Karpas-422 (cell line): Measurements from ENCODE around the gene GRM7. TPM values are rescaled to one million over a fixed set of nuclear protein-coding genes. Genes with fewer than 3 reads are reported as not detected.

ENCODE experiments used
- DNase-seq: peaks from one replicate; pipeline ENCODE4 v3.0.0-alpha.2; 2015
- H2AFZ ChIP-seq: fragments of 200-600 bp; sonication (generic); 2 replicates; pipeline ENCODE4 v1.6.1; 2014; ENCODE audit warnings: antibody characterized with exemption, low read length, mixed read lengths
- H3K27ac ChIP-seq: fragments of 200-600 bp; sonication (generic); 2 replicates; pipeline ENCODE4 v1.5.1; 2014; ENCODE audit warnings: mild to moderate bottlenecking, low read length, moderate library complexity
- H3K27me3 ChIP-seq: fragments of 200-600 bp; sonication (generic); 2 replicates; pipeline ENCODE4 v1.6.1; 2014; ENCODE audit warnings: low read length, mixed read lengths
- H3K36me3 ChIP-seq: fragments of 200-600 bp; sonication (generic); 2 replicates; pipeline ENCODE4 v1.6.1; 2014; ENCODE audit warnings: low read length, mixed read lengths; ENCODE audit not compliant: insufficient read depth
- H3K4me1 ChIP-seq: fragments of 200-600 bp; sonication (generic); 2 replicates; pipeline ENCODE4 v1.6.1; 2014; ENCODE audit warnings: mild to moderate bottlenecking, low read length, mixed read lengths
- H3K4me2 ChIP-seq: fragments of 200-600 bp; sonication (generic); 2 replicates; pipeline ENCODE4 v1.6.1; 2014; ENCODE audit warnings: low read length, low read depth, mild to moderate bottlenecking; ENCODE audit not compliant: poor library complexity, severe bottlenecking
- H3K4me3 ChIP-seq: fragments of 200-600 bp; sonication (generic); 2 replicates; pipeline ENCODE4 v1.5.1; 2014; ENCODE audit warnings: mild to moderate bottlenecking, antibody characterized with exemption, low read length, mixed read lengths
- H3K79me2 ChIP-seq: fragments of 200-600 bp; sonication (generic); 2 replicates; pipeline ENCODE4 v1.6.1; 2014; ENCODE audit warnings: mild to moderate bottlenecking, low read length, mixed read lengths
- H3K9ac ChIP-seq: fragments of 200-600 bp; sonication (generic); 2 replicates; pipeline ENCODE4 v1.6.0; 2014; ENCODE audit warnings: low read length
- H3K9me2 ChIP-seq: fragments of 200-600 bp; sonication (generic), shearing (Covaris generic); replicated peaks from 2 replicates; pipeline ENCODE4 v1.6.0; 2014; ENCODE audit warnings: mild to moderate bottlenecking, low read length, moderate library complexity; ENCODE audit not compliant: insufficient read depth
- H3K9me3 ChIP-seq: fragments of 300-700, 200-600 bp; sonication (generic); 2 replicates; pipeline ENCODE4 v1.6.1; 2014; ENCODE audit warnings: low read length, mixed read lengths
- H4K20me1 ChIP-seq: fragments of 200-600 bp; sonication (generic); 2 replicates; pipeline ENCODE4 v1.6.1; 2014; ENCODE audit warnings: mild to moderate bottlenecking, antibody characterized with exemption, low read length, low read depth; ENCODE audit not compliant: insufficient read depth
- total RNA-seq: library from RNA; depleted of rRNA; stranded (reverse); fragments of >200 nt; shearing (Covaris generic); gene quantifications from 2 replicates; pipeline ENCODE4 v1.2.3, GENCODE V29; 2014; ENCODE audit warnings: low replicate concordance; rRNA removed

GRM7 gene
- total RNA-seq: not detected in 2 replicates

DNA sequence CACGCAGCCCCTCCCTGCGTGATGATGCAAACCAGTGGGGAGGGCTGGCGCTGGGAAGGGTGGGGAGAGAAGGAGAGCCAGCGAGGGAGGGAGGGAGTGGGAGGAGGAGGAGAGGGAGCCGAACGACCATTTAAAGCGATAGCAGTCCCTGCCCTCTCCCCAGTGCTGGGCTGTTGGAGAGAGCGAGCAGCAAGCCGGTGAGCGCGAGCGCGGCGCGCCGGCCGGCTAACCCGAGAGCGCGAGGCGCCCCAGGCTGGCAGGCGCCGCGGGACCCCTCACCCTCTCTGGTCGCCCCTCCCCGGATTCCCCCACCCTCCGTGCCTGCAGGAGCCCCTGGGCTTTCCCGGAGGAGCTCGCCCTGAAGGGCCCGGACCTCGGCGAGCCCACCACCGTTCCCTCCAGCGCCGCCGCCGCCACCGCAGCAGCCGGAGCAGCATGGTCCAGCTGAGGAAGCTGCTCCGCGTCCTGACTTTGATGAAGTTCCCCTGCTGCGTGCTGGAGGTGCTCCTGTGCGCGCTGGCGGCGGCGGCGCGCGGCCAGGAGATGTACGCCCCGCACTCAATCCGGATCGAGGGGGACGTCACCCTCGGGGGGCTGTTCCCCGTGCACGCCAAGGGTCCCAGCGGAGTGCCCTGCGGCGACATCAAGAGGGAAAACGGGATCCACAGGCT is at the start of gene GRM7:
GRM7 (plus strand) TSS at position 162 of the 671 bp plus-strand sequence.
- Histone ChIP-seq H2AFZ (no peak within 1 kb of the TSS), H3K27ac (no peak within 1 kb of the TSS), H3K9me3 (peaks cover 7% of the 10 kb centered on the region; the same call in 1 of the 2 replicates), H3K4me1 (no peaks in the 10 kb centered on the region), H3K79me2 (no peaks in the 10 kb centered on the region), H3K36me3 (no peaks in the 10 kb centered on the region), H3K27me3 (no peaks in the 10 kb centered on the region), H4K20me1 (no peaks in the 10 kb centered on the region), H3K4me3 (no peak within 1 kb of the TSS), H3K9ac (no peak within 1 kb of the TSS), H3K4me2 (no peak within 1 kb of the TSS), H3K9me2 (peaks cover 4% of the 10 kb centered on the region; the same call in 1 of the 2 replicates)
- DNase-seq: no peak

GRCh38 chr3:6821411-6821810 is 39.5 kb upstream of the GRM7 start:
- Histone ChIP-seq H3K27ac (no peak overlapping the region), H3K27me3 (no peaks in the 10 kb centered on the region), H3K9me2 (no peaks in the 10 kb centered on the region), H3K4me2 (no peak overlapping the region), H3K4me3 (no peak overlapping the region), H2AFZ (no peak overlapping the region), H3K36me3 (no peaks in the 10 kb centered on the region), H3K9ac (no peak overlapping the region), H3K79me2 (no peaks in the 10 kb centered on the region), H3K9me3 (no peaks in the 10 kb centered on the region), H3K4me1 (no peaks in the 10 kb centered on the region), H4K20me1 (no peaks in the 10 kb centered on the region)
- no peak for DNase-seq

DNA sequence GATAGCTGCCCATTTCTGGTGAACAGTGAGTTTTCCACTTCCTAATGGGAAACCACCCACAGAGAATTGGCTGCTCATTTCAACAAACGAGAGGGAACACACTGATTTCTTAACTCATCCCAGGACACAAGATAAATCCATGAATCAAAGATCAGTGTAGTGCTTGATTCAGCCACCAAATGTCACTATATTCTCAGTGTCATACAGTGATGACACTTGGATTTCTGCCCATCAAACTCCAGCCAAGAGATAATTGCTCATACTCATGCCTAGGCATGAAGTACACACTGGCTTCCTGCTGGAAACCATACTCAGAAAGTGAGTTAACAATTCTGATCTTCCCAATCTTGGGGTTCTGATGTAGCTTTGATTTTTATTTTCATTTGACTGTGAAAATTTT is 35.4 kb upstream of the GRM7 start:
- Histone ChIP-seq H3K27me3 (no peaks in the 10 kb centered on the region), H3K9ac (no peak overlapping the region), H3K79me2 (no peaks in the 10 kb centered on the region), H4K20me1 (no peaks in the 10 kb centered on the region), H3K4me1 (no peaks in the 10 kb centered on the region), H2AFZ (no peak overlapping the region), H3K27ac (no peak overlapping the region), H3K9me3 (peaks cover 3% of the 10 kb centered on the region), H3K4me3 (no peak overlapping the region), H3K4me2 (no peak overlapping the region), H3K9me2 (no peaks in the 10 kb centered on the region), H3K36me3 (no peaks in the 10 kb centered on the region)
- DNase-seq: no peak

DNA sequence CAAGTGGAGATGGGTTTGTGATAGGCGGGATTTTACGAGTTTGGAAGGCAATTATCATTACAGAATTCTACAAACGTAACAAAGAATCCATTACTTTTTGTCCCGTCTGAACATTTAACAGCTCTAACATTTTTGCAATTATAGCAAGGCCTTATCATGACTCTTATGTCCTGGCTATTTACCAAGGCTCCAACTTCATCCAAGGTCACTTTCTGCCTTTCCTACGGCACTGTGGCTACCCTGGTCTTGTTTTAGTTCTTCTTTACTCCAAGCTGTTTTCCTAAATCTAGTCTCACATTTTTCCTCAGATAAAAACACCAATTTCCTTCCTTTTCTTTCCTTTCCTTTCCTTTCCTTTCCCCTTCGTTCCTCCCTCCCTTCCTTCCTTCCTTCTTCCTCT is 33.5 kb upstream of the GRM7 start:
- Histone ChIP-seq H3K9ac (no peak overlapping the region), H3K4me2 (no peak overlapping the region), H2AFZ (no peak overlapping the region), H3K27ac (no peak overlapping the region), H4K20me1 (no peaks in the 10 kb centered on the region), H3K9me2 (no peaks in the 10 kb centered on the region), H3K4me3 (no peak overlapping the region), H3K79me2 (no peaks in the 10 kb centered on the region), H3K36me3 (no peaks in the 10 kb centered on the region), H3K4me1 (no peaks in the 10 kb centered on the region), H3K27me3 (no peaks in the 10 kb centered on the region), H3K9me3 (peaks cover 3% of the 10 kb centered on the region)
- no peak for DNase-seq

- Histone ChIP-seq H3K36me3 (no peaks in the 10 kb centered on the region), H3K27ac (no peak overlapping the region), H3K4me1 (no peaks in the 10 kb centered on the region), H3K9me2 (no peaks in the 10 kb centered on the region), H3K79me2 (no peaks in the 10 kb centered on the region), H3K9me3 (peaks cover 12% of the 10 kb centered on the region; the same call in 1 of the 2 replicates), H3K27me3 (no peaks in the 10 kb centered on the region), H2AFZ (no peak overlapping the region), H4K20me1 (no peaks in the 10 kb centered on the region), H3K4me2 (no peak overlapping the region), H3K4me3 (no peak overlapping the region), H3K9ac (no peak overlapping the region)
- no peak for DNase-seq
These were observed 16.2 kb upstream of the GRM7 start for GRCh38 chr3:6844723-6845122.

- no peak overlapping the region for H3K27ac ChIP-seq
- H3K4me1 ChIP-seq: no peaks in the 10 kb centered on the region
- no peak for DNase-seq
- no peaks in the 10 kb centered on the region; the same call in 1 of the 2 replicates for H3K9me3 ChIP-seq
- no peak overlapping the region for H3K4me3 ChIP-seq
- H3K27me3 ChIP-seq: no peaks in the 10 kb centered on the region
- H3K36me3 ChIP-seq: no peaks in the 10 kb centered on the region
- H3K79me2 ChIP-seq: no peaks in the 10 kb centered on the region
- H3K9ac ChIP-seq: no peak overlapping the region
- no peaks in the 10 kb centered on the region for H3K9me2 ChIP-seq
- no peak overlapping the region for H3K4me2 ChIP-seq
- H4K20me1 ChIP-seq: no peaks in the 10 kb centered on the region
- no peak overlapping the region for H2AFZ ChIP-seq
These were observed 6.7 kb upstream of the GRM7 start for GRCh38 chr3:6854184-6854583.

DNA sequence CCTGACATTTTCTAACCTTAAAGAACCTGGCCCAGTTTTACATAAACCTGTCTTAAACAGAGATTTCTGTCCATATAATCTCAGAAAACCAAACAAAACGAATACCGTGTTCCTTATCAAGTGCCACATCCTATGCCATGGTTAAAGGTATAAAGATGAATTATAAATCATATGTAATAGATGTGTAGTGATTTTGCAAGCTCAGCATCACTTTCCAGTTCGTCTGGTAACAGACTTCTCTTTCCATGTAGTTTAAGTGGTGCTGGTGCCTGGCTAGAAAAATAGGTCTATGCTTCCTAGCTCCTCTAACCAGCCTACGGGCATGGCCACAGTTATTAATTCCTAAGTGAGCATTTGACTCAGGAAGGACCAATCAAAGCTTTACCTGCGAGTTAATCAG is 3.4 kb upstream of the GRM7 start:
- no peaks in the 10 kb centered on the region for H3K4me1 ChIP-seq
- no peak overlapping the region for H3K4me2 ChIP-seq
- H3K9me3 ChIP-seq: peaks cover 3% of the 10 kb centered on the region; the same call in 1 of the 2 replicates
- H3K79me2 ChIP-seq: no peaks in the 10 kb centered on the region
- DNase-seq: no peak
- no peak overlapping the region for H3K9ac ChIP-seq
- no peak overlapping the region for H3K4me3 ChIP-seq
- H3K27me3 ChIP-seq: no peaks in the 10 kb centered on the region
- H3K27ac ChIP-seq: no peak overlapping the region
- H3K9me2 ChIP-seq: no peaks in the 10 kb centered on the region
- no peaks in the 10 kb centered on the region for H4K20me1 ChIP-seq
- no peak overlapping the region for H2AFZ ChIP-seq
- H3K36me3 ChIP-seq: no peaks in the 10 kb centered on the region

DNA sequence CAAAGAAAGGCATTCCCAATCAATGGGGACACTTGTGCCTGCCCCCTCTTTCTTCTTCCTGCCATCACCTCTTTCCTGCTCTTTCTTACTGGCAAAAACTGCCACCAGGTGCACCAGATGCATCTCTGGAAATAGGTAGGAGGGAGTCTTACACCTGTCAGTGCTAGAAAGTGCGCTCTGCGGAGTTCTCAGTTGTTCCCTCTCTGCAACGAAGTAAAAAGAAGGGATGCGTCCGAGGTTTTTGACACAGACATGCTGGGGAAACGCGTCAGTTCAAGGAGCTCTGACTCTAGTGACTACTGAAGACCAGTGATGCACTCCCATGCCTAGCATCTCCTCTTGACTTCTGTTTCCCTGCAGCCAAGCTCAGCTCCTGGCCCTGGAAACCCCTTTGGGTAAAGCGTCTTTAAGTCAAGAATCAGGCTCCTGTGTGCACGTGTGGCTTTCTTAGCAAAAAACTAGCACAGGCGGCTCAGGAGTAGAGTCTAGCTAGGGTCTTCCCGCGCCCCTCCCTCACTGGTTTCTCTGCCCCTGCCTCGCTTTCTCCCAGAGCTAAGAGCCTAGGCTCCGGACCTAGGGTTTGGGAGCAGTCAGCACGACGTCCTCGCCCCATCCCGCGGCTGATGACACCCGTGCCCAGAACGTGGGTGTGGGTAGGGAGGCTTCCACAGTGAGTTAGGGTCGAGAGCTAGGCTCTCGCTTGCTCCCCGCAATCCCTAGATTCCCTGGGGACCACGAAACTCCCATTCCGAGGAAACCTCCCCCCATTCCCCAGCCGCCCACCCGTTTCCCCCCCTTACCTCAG is 564 bp upstream of the GRM7 start:
- Histone ChIP-seq H3K4me1 (no peaks in the 10 kb centered on the region), H3K4me2 (no peak overlapping the region), H3K79me2 (no peaks in the 10 kb centered on the region), H3K9me2 (peaks cover 4% of the 10 kb centered on the region; the same call in 1 of the 2 replicates), H3K4me3 (no peak overlapping the region), H2AFZ (no peak overlapping the region), H3K27me3 (no peaks in the 10 kb centered on the region), H4K20me1 (no peaks in the 10 kb centered on the region), H3K9ac (no peak overlapping the region), H3K9me3 (peaks cover 7% of the 10 kb centered on the region; the same call in 1 of the 2 replicates), H3K36me3 (no peaks in the 10 kb centered on the region), H3K27ac (no peak overlapping the region)
- DNase-seq: no peak
